ENCODE data around the gene SPATA16.

SPATA16 gene

DNA sequence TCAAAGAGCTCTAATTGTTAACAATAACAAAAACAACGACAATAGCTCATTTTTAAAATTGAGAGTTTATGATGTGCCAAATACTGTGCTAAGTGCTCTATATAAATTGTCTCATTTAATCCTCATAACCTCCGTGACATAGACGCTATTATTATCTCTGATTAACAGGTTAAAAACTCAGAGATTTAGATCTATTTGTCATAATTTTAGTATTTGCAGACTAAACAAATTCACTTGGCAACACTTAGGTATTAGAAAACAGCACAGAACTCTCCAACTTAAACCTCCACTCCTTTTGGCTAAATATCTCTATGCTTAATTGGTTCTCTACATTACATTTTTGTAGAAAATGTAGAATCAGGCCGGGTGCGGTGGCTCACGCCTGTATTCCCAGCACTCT is 136.4 kb downstream of the SPATA16 start:
- TF ChIP-seq, protein P1, sequence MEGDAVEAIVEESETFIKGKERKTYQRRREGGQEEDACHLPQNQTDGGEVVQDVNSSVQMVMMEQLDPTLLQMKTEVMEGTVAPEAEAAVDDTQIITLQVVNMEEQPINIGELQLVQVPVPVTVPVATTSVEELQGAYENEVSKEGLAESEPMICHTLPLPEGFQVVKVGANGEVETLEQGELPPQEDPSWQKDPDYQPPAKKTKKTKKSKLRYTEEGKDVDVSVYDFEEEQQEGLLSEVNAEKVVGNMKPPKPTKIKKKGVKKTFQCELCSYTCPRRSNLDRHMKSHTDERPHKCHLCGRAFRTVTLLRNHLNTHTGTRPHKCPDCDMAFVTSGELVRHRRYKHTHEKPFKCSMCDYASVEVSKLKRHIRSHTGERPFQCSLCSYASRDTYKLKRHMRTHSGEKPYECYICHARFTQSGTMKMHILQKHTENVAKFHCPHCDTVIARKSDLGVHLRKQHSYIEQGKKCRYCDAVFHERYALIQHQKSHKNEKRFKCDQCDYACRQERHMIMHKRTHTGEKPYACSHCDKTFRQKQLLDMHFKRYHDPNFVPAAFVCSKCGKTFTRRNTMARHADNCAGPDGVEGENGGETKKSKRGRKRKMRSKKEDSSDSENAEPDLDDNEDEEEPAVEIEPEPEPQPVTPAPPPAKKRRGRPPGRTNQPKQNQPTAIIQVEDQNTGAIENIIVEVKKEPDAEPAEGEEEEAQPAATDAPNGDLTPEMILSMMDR (IDR thresholded peaks at IDR 0.05; ENCODE audit: borderline replicate concordance, insufficient read depth, low read depth, low read length): no peak
- H3K4me3 ChIP-seq (ENCODE audit: low read depth, low read length): no peak overlapping the region

DNA sequence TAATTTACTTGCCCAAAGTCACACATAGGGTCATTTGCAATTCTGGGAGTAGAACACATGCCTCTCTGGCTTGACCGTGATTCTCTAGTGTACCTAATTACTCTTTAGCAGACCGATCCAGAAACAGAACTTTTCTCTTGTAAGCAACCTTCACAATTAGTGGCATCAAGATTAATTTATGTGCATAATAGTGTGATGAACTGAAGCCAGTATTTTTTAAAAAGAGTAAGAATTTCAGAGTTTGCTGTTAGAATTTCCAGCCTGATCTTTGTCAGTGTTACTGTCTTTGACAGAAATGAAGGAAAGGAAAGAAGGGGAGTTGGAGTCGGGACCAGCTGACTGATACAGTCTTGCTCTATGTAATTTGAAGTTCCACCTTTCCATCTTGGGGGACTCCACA is 137.1 kb downstream of the SPATA16 start:
- H3K4me3 ChIP-seq (ENCODE audit: low read depth, low read length): no peak overlapping the region

DNA sequence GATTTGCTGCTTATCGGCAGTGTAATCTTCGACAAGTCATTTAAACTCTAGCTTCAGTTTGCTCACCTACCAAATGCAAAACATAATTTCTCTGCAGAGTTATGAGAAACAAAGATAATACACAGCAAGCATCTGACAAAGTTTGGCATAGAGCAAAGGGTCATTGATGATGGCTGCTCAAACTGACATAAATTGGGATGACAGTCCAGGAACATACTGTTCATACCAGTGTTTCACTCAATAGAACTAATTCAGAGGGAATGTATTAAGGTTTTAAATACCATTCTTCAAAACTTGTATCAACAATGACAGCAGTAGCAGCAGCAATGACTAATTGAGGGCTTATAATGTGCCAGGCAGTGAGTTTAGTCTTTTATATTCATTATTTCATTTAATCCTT is 137.6 kb downstream of the SPATA16 start:
- no peak overlapping the region for H3K4me3 ChIP-seq (ENCODE audit: low read depth, low read length)
- TF ChIP-seq, protein P1 (IDR thresholded peaks at IDR 0.05; ENCODE audit: borderline replicate concordance, insufficient read depth, low read depth, low read length): no peak

More for the DNA sequence above, 137.1 kb downstream of the SPATA16 start:
- TF ChIP-seq, protein P1 (IDR thresholded peaks at IDR 0.05; ENCODE audit: borderline replicate concordance, insufficient read depth, low read depth, low read length): no peak

DNA sequence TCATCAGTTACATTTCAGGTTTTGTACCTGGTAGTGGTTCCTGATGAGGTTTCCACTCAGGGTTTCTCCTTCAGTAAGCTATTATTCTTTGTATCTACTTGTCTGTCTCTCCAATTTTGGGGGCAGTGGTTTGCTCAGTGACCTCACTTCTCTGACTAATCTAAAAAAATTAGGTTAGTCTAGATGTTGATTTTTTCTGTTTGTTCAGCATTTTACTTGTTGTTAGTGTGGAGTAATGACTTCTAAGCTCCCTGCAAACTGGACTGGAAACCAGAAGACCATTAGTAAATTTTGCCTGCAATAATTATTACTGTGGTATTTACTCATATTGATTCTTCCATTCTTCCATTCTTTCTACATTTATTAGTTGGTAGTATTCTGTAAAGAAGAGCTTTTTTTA is 139.4 kb downstream of the SPATA16 start:
- TF ChIP-seq, protein P1 (IDR thresholded peaks at IDR 0.05; ENCODE audit: borderline replicate concordance, insufficient read depth, low read depth, low read length): no peak
- no peak overlapping the region for H3K4me3 ChIP-seq (ENCODE audit: low read depth, low read length)

DNA sequence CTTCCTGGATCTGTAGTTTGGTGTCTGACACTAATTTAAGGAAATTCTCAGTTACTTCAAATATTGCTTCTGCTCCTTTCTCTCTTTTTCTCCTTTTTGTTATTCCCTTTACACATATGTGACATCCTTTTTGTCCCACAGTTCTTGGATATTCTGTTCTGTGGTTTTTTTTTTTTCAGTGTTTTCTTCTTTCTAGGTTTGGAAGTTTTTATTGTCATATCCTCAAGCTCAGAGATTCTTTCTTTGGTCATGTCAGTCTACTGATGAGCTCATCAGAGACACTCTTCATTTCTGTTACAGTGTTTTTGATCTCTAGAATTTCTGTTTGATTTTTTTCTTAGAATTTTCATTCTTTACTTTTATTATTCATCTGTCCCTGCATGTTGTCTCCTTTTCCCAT is 140.5 kb downstream of the SPATA16 start:
- no peak overlapping the region for H3K4me3 ChIP-seq (ENCODE audit: low read depth, low read length)
- TF ChIP-seq, protein P1 (IDR thresholded peaks at IDR 0.05; ENCODE audit: borderline replicate concordance, insufficient read depth, low read depth, low read length): no peak

DNA sequence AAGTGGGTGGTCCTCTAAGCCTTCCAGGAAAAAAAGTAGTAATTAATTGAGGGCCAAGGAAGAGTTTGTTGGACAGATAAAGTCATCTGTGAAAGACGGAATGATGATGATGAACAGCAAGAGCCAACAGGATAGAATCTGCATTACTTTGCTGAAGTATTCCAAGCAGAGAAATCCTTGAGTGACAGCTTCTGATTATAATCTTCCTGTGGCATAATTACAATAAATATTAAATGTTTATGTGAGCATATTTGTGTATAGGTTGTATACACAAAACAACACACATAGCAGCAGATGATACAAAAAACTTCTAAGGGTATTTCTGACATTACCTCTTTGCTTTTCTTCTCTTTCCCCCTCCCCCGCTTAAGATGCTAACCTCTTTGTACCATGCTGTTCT is 147.6 kb downstream of the SPATA16 start:
- TF ChIP-seq, protein P1 (IDR thresholded peaks at IDR 0.05; ENCODE audit: borderline replicate concordance, insufficient read depth, low read depth, low read length): no peak
- H3K4me3 ChIP-seq (ENCODE audit: low read depth, low read length): no peak overlapping the region

DNA sequence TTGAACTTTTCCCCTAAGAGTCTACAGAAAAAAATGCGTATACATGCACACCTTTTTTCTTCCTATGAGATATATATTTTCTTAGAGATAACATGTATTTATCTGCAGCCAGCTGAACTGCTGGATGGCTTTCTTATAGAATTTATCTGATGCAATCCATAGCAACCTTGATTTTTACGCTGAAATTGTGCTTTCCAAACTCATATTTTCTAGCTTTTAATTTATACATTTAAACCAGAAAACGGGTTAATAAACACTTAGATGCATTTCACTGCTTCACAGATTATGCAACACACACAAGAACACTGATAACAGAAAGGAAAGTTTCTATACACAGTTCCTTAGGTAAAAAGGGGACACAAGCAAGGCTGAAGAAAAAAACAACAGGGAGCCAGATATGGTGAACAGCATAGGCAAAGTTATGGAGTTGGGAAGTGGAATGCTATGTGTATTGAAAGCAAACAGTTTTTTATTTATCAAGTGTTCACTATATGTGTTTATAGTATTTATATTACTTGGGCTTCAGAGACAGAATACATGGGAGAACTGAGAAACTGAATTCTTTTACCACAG is 149.5 kb downstream of the SPATA16 start:
- TF ChIP-seq, protein P1 (IDR thresholded peaks at IDR 0.05; ENCODE audit: borderline replicate concordance, insufficient read depth, low read depth, low read length): no peak
- H3K4me3 ChIP-seq (ENCODE audit: low read depth, low read length): no peak overlapping the region
